Right atrium auricular region (tissue), 2 donors: Measurements from ENCODE around the gene CREBBP. TPM values are rescaled to one million over a fixed set of nuclear protein-coding genes. Genes with fewer than 3 reads are reported as not detected.

Source experiments
- DNase-seq: peaks from one replicate; pipeline ENCODE4 v3.0.0-alpha.2; 2019; ENCODE audit warnings: low spot score
- H3K27ac ChIP-seq, 2 donors: fragments of 200-600 bp; sonication (generic); 1 replicate in 1 of 2; 2 replicates in 1 of 2; pipeline ENCODE4 v1.5.1; 2016 to 2019
- H3K27me3 ChIP-seq, 2 donors: fragments of 200-600 bp; sonication (generic); one replicate each; pipeline versions ENCODE4 v1.5.1 to v1.6.0; 2017 to 2019
- H3K36me3 ChIP-seq: fragments of 200-600 bp; sonication (generic); one replicate; pipeline ENCODE4 v1.5.1; 2016
- H3K4me1 ChIP-seq, 2 donors: fragments of 200-600 bp; sonication (generic); one replicate each; pipeline versions ENCODE4 v1.5.1 to v1.6.0; 2017 to 2019
- H3K4me3 ChIP-seq, 2 donors: fragments of 200-600 bp; sonication (generic); 1 replicate in 1 of 2; 2 replicates in 1 of 2; pipeline ENCODE4 v1.5.1; 2017 to 2019; ENCODE audit warnings: mild to moderate bottlenecking in 1 of 2, moderate library complexity in 1 of 2
- H3K9me3 ChIP-seq, 2 donors: fragments of 200-600 bp; sonication (generic); one replicate each; pipeline ENCODE4 v1.5.1; 2019
- total RNA-seq, 2 donors: library from RNA; depleted of rRNA; stranded (reverse); fragments of >200 nt; gene quantifications; one replicate each; pipeline ENCODE4 v1.1.0, GENCODE V29; 2016
- TF ChIP-seq, protein P1 (sequence below), 2 donors: fragments of 200-600 bp; sonication (generic); IDR thresholded peaks; one replicate each; pipeline ENCODE4 v1.5.1; 2019; ENCODE audit warnings: antibody characterized with exemption in 2 of 2

CREBBP gene
- total RNA-seq, 2 donors from 2014 or later: 38.3 to 54.3 TPM

DNA sequence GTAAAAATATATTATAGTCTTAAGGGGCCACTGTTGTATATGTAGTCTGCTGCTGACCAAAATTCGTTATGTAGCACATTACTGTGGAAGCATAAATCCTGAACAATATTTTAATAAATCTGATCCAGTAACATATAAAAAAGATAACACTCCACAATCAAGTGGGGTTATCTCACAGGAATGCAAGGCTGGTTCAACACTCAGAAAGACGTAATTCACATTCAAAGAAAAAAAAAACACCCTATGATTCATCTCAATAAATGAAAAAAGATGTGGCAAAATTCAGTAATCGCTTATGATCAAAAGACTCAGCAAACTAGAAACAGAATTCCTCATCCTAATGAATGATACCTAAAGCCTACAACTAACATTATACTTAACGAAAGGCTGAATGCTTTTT lies 47.8 kb downstream of the CREBBP start:
- Histone ChIP-seq H3K4me3 (no peak overlapping the region), H3K36me3 (no peaks in the 10 kb centered on the region), H3K9me3 (peaks cover 0 to 9% of the 10 kb centered on the region in 2 donors), H3K27me3 (no peaks in the 10 kb centered on the region), H3K27ac (no peak overlapping the region), H3K4me1 (peaks cover 0 to 13% of the 10 kb centered on the region in 2 donors)
- no peak for DNase-seq
- TF ChIP-seq, protein P1, sequence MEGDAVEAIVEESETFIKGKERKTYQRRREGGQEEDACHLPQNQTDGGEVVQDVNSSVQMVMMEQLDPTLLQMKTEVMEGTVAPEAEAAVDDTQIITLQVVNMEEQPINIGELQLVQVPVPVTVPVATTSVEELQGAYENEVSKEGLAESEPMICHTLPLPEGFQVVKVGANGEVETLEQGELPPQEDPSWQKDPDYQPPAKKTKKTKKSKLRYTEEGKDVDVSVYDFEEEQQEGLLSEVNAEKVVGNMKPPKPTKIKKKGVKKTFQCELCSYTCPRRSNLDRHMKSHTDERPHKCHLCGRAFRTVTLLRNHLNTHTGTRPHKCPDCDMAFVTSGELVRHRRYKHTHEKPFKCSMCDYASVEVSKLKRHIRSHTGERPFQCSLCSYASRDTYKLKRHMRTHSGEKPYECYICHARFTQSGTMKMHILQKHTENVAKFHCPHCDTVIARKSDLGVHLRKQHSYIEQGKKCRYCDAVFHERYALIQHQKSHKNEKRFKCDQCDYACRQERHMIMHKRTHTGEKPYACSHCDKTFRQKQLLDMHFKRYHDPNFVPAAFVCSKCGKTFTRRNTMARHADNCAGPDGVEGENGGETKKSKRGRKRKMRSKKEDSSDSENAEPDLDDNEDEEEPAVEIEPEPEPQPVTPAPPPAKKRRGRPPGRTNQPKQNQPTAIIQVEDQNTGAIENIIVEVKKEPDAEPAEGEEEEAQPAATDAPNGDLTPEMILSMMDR (IDR thresholded peaks at IDR 0.05): no peak

DNA sequence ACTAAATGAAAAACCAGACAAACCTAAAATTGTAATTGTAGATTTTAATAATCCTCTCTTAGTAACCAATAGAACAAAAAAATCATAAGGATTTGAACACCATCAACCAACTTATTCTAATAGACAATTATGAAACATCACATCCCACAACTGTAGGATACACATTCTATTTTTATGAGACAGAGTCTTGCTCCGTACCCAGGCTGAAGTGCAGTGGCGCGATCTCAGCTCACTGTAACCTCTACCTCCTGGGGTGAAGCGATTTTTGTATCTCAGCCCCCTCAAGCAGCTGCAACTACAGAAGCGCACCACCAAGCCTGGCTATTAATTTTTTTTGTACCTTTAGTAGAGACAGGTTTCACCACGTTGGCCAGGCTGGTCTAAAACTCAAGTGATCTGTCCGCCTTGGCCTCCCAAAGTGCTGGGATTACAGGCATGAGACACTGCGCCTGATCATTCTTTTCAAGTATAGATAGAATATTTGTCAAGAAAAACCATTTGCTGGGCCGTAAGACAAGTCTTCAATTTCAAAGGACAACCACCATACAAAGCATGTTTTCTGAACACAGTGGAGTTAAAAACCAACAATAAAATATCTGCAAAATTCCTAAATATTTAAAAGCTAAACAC lies 49.8 kb downstream of the CREBBP start:
- Histone ChIP-seq H3K27me3 (no peaks in the 10 kb centered on the region), H3K4me3 (no peak overlapping the region), H3K27ac (no peak overlapping the region), H3K36me3 (no peaks in the 10 kb centered on the region), H3K9me3 (peaks cover 0 to 9% of the 10 kb centered on the region in 2 donors), H3K4me1 (peaks cover 0 to 14% of the 10 kb centered on the region in 2 donors)
- TF ChIP-seq, protein P1 (IDR thresholded peaks at IDR 0.05): no peak
- no peak for DNase-seq

DNA sequence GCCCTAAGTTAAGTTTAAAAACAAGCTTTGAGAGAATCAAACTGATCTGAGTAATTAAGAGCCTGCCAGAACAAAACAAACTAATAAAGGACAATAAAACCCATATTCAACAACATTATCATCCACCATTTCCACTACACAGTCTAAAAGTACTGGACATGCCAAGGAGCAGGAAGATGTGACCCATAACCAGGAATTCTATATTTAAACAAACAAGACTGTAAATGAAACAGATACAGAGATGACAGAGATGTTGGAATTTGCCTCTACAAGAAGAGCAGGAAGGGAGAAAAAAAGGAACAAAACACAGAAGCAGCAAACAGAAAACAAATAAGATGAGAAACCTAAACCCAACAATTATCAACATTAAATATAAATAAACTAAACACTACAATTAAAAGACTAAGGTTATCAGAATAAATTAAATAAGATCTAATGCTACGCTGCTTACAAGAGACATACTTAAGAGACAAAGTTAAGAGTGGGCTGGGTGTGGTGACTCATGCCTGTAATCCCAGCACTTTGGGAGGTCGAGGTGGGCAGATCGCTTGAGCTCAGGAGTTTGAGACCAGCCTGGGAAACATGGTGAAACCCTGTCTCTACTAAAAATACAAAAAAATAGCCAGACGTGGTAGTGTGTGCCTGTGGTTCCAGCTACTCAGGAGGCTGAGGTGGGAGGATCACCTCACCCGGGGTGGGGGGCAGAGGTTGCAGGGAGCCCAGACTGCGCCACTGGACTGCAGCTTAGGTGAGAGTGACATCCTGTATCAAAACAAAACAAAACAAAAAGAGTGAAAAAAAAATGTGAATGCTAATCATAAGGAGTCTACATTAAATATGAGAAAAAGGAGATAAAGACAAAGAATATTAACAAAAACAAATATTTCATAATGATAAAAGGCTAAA lies 50.6 kb downstream of the CREBBP start:
- Histone ChIP-seq H3K27me3 (no peaks in the 10 kb centered on the region), H3K27ac (no peak overlapping the region), H3K36me3 (no peaks in the 10 kb centered on the region), H3K9me3 (peaks cover 0 to 9% of the 10 kb centered on the region in 2 donors), H3K4me1 (peaks cover 0 to 19% of the 10 kb centered on the region in 2 donors), H3K4me3 (no peak overlapping the region)
- DNase-seq: no peak
- TF ChIP-seq, protein P1 (IDR thresholded peaks at IDR 0.05): no peak

DNA sequence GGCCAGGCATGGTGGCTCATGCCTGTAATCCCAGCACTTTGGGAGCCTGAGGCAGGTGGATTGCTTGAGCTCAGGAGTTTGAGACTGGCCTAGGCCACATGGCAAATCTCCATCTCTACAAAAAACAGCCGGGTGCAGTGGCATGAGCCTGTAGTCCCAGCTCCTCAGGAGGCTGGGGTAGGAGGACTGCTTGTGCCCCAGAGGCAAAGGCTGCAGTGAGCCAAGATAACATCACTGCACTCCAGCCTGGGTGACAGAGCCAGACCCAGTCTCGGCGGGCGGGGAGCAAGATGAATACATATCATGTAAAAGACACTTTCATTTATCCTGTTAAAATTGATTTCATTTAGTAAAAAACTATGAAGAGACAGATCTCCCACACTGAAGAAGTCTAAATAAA lies 54.6 kb downstream of the CREBBP start:
- Histone ChIP-seq H3K27ac (no peak overlapping the region), H3K4me1 (peaks cover 0 to 59% of the 10 kb centered on the region in 2 donors)
- TF ChIP-seq, protein P1 (IDR thresholded peaks at IDR 0.05): no peak

DNA sequence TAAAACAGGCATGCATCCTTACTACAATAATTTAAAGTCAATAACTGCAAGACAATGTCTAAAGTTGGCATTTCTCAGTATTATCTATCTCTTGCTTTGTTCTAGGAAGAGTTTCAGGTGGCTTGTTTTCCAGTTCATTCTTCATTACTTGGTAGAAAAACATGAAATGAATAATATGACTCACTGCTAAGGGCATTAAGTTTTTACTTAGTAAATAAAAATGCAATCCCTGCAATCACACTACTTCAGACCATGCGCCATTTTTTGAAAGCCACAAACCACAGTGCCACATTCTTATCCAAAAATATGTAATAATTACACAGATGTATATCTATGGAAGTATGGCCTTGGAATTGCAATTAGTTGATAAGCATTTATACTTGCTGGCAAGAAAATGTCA lies 55.4 kb downstream of the CREBBP start:
- Histone ChIP-seq H3K4me1 (peaks cover 0 to 67% of the 10 kb centered on the region in 2 donors), H3K9me3 (no peaks in the 10 kb centered on the region), H3K27ac (no peak overlapping the region), H3K27me3 (no peaks in the 10 kb centered on the region), H3K36me3 (no peaks in the 10 kb centered on the region), H3K4me3 (no peak overlapping the region)
- TF ChIP-seq, protein P1 (IDR thresholded peaks at IDR 0.05): no peak
- DNase-seq: no peak

More for the DNA sequence above, 54.6 kb downstream of the CREBBP start:
- no peaks in the 10 kb centered on the region for H3K27me3 ChIP-seq
- no peak overlapping the region for H3K4me3 ChIP-seq
- DNase-seq: no peak
- no peaks in the 10 kb centered on the region for H3K36me3 ChIP-seq
- no peaks in the 10 kb centered on the region for H3K9me3 ChIP-seq
